Measurements from ENCODE around the gene IL21.

The IL21 gene

GRCh38 chr4:122614621-122615020 is 6.2 kb downstream of the IL21 start:
- Histone ChIP-seq H3K9me2 (replicated peaks; ENCODE audit: low read depth, low read length) (no peaks in the 10 kb centered on the region), H3K79me2 (ENCODE audit: insufficient read depth, low read length) (no peaks in the 10 kb centered on the region), H3K27me3 (ENCODE audit: insufficient read depth, low read length, poor library complexity, severe bottlenecking) (no peaks in the 10 kb centered on the region), H3F3A (ENCODE audit: low read depth) (no peaks in the 10 kb centered on the region), H3K36me3 (ENCODE audit: insufficient read depth, low read length) (no peaks in the 10 kb centered on the region), H3K4me2 (ENCODE audit: low read depth, low read length, poor library complexity, severe bottlenecking) (no peak overlapping the region), H4K20me1 (ENCODE audit: insufficient read depth, low read length, poor library complexity, severe bottlenecking) (no peaks in the 10 kb centered on the region), H3K9me3 (ENCODE audit: insufficient read depth, low read depth, low read length) (no peaks in the 10 kb centered on the region), H3K4me1 (ENCODE audit: insufficient read depth, low read length, poor library complexity, severe bottlenecking) (no peaks in the 10 kb centered on the region), H3K9ac (ENCODE audit: low read depth, low read length, poor library complexity, severe bottlenecking) (no peak overlapping the region), H2AFZ (ENCODE audit: low read length) (no peak overlapping the region), H3K4me3 (ENCODE audit: low read length, poor library complexity, severe bottlenecking) (no peak overlapping the region)
- no peak for TF ChIP-seq EZH2phosphoT487 (IDR thresholded peaks at IDR 0.05; ENCODE audit: borderline replicate concordance)
- TF ChIP-seq CTCF (conservative IDR thresholded peaks at IDR 0.05; ENCODE audit: low read length): no peak

GRCh38 chr4:122612540-122612939 is 8.3 kb downstream of the IL21 start:
- no peak for TF ChIP-seq EZH2phosphoT487 (IDR thresholded peaks at IDR 0.05; ENCODE audit: borderline replicate concordance)
- no peak for TF ChIP-seq CTCF (conservative IDR thresholded peaks at IDR 0.05; ENCODE audit: low read length)
- Histone ChIP-seq H3K9me3 (ENCODE audit: insufficient read depth, low read depth, low read length) (no peaks in the 10 kb centered on the region), H4K20me1 (ENCODE audit: insufficient read depth, low read length, poor library complexity, severe bottlenecking) (no peaks in the 10 kb centered on the region), H3K4me1 (ENCODE audit: insufficient read depth, low read length, poor library complexity, severe bottlenecking) (no peaks in the 10 kb centered on the region), H3K4me2 (ENCODE audit: low read depth, low read length, poor library complexity, severe bottlenecking) (no peak overlapping the region), H3K9me2 (replicated peaks; ENCODE audit: low read depth, low read length) (no peaks in the 10 kb centered on the region), H3K9ac (ENCODE audit: low read depth, low read length, poor library complexity, severe bottlenecking) (no peak overlapping the region), H3K27me3 (ENCODE audit: insufficient read depth, low read length, poor library complexity, severe bottlenecking) (no peaks in the 10 kb centered on the region), H3K79me2 (ENCODE audit: insufficient read depth, low read length) (no peaks in the 10 kb centered on the region), H3F3A (ENCODE audit: low read depth) (no peaks in the 10 kb centered on the region), H3K36me3 (ENCODE audit: insufficient read depth, low read length) (no peaks in the 10 kb centered on the region), H3K4me3 (ENCODE audit: low read length, poor library complexity, severe bottlenecking) (no peak overlapping the region), H2AFZ (ENCODE audit: low read length) (no peak overlapping the region)

GRCh38 chr4:122606364-122607043 is 14.4 kb downstream of the IL21 start:
- Histone ChIP-seq H3K36me3 (ENCODE audit: insufficient read depth, low read length) (no peaks in the 10 kb centered on the region), H3K9ac (ENCODE audit: low read depth, low read length, poor library complexity, severe bottlenecking) (no peak overlapping the region), H3K27me3 (ENCODE audit: insufficient read depth, low read length, poor library complexity, severe bottlenecking) (peaks cover 11% of the 10 kb centered on the region), H4K20me1 (ENCODE audit: insufficient read depth, low read length, poor library complexity, severe bottlenecking) (no peaks in the 10 kb centered on the region), H3F3A (ENCODE audit: low read depth) (no peaks in the 10 kb centered on the region), H3K4me1 (ENCODE audit: insufficient read depth, low read length, poor library complexity, severe bottlenecking) (no peaks in the 10 kb centered on the region), H2AFZ (ENCODE audit: low read length) (no peak overlapping the region), H3K79me2 (ENCODE audit: insufficient read depth, low read length) (no peaks in the 10 kb centered on the region), H3K4me2 (ENCODE audit: low read depth, low read length, poor library complexity, severe bottlenecking) (no peak overlapping the region), H3K4me3 (ENCODE audit: low read length, poor library complexity, severe bottlenecking) (no peak overlapping the region), H3K9me2 (replicated peaks; ENCODE audit: low read depth, low read length) (no peaks in the 10 kb centered on the region), H3K9me3 (ENCODE audit: insufficient read depth, low read depth, low read length) (no peaks in the 10 kb centered on the region)
- TF ChIP-seq CTCF (conservative IDR thresholded peaks at IDR 0.05; ENCODE audit: low read length): no peak
